HepG2 (cell line): ENCODE measurements around the gene SMURF2. TPM values are rescaled to one million over a fixed set of nuclear protein-coding genes. Genes with fewer than 3 reads are reported as not detected.

Source experiments
- ADNP ChIP-seq: sonication (generic); formaldehyde crosslinking; IDR thresholded peaks from 2 replicates; pipeline ENCODE4 v1.4.0; 2020; ENCODE audit warnings: missing genetic modification reagents
- DNMT3B ChIP-seq: conservative IDR thresholded peaks from 2 replicates; pipeline ENCODE4 v1.6.1; 2016; ENCODE audit warnings: missing biosample characterization, control low read depth
- GABPB1 ChIP-seq: IDR thresholded peaks from 2 replicates; pipeline ENCODE4 v1.6.1; 2016; ENCODE audit warnings: mild to moderate bottlenecking, missing genetic modification reagents, moderate library complexity, missing compliant biosample characterization
- GATA4 ChIP-seq: sonication (generic); IDR thresholded peaks from 2 replicates; pipeline ENCODE4 v1.6.1; 2016; ENCODE audit warnings: antibody characterized with exemption, low read depth, borderline replicate concordance
- GLMP ChIP-seq: sonication (generic); formaldehyde crosslinking; IDR thresholded peaks from 2 replicates; pipeline ENCODE4 v1.9.0; 2021; ENCODE audit warnings: missing genetic modification reagents, mild to moderate bottlenecking, borderline replicate concordance
- HOXA5 ChIP-seq: sonication (generic); formaldehyde crosslinking; IDR thresholded peaks from 2 replicates; pipeline ENCODE4 v1.4.0; 2020; ENCODE audit warnings: missing genetic modification reagents
- IRF1 ChIP-seq: sonication (generic); formaldehyde crosslinking; IDR thresholded peaks from 2 replicates; pipeline ENCODE4 v1.4.0; 2020; ENCODE audit warnings: low read depth, mild to moderate bottlenecking, missing genetic modification reagents
- KAT8 ChIP-seq: IDR thresholded peaks from 2 replicates; pipeline ENCODE4 v1.6.1; 2016; ENCODE audit warnings: missing genetic modification reagents, missing compliant biosample characterization
- NFIC ChIP-seq: IDR thresholded peaks from 2 replicates; pipeline ENCODE4 v1.6.1; 2012; ENCODE audit warnings: mild to moderate bottlenecking, low read length, inconsistent platforms
- PHF8 ChIP-seq: sonication (generic); formaldehyde crosslinking; IDR thresholded peaks from 2 replicates; pipeline ENCODE4 v1.5.0; 2020; ENCODE audit warnings: missing genetic modification reagents
- REL ChIP-seq: sonication (generic); formaldehyde crosslinking; conservative IDR thresholded peaks from 2 replicates; pipeline ENCODE4 v1.8.0; 2022; ENCODE audit warnings: mild to moderate bottlenecking, missing genetic modification reagents, moderate library complexity
- RXRA ChIP-seq: sonication (generic); formaldehyde crosslinking; IDR thresholded peaks from 2 replicates; pipeline ENCODE4 v1.5.1; 2020; ENCODE audit warnings: missing genetic modification reagents
- SRSF9 ChIP-seq: fragments of 200-400 bp; formaldehyde crosslinking; IDR thresholded peaks from 2 replicates; pipeline ENCODE4 v1.6.1; 2018; ENCODE audit warnings: borderline replicate concordance, mild to moderate bottlenecking, low read depth, low read length; ENCODE audit not compliant: insufficient read depth, poor library complexity, severe bottlenecking
- THYN1 ChIP-seq: sonication (generic); formaldehyde crosslinking; IDR thresholded peaks from 2 replicates; pipeline ENCODE4 v1.8.1; 2023; ENCODE audit warnings: low read depth, mild to moderate bottlenecking, moderate library complexity, missing genetic modification reagents, borderline replicate concordance
- TRIM22 ChIP-seq: fragments of 450-650 bp; IDR thresholded peaks from 2 replicates; pipeline ENCODE4 v1.6.1; 2017
- YY1 ChIP-seq: IDR thresholded peaks from 2 replicates; pipeline ENCODE4 v1.6.1; 2011; ENCODE audit warnings: low read length, low read depth, moderate library complexity, mild to moderate bottlenecking; ENCODE audit not compliant: insufficient read depth, insufficient replicate concordance
- ZHX1 ChIP-seq: sonication (generic); formaldehyde crosslinking; IDR thresholded peaks from 2 replicates; pipeline ENCODE4 v1.8.1; 2022; ENCODE audit warnings: low read depth, mild to moderate bottlenecking, missing genetic modification reagents
- ZNF12 ChIP-seq: sonication (generic); formaldehyde crosslinking; IDR thresholded peaks from 2 replicates; pipeline ENCODE4 v1.5.0; 2020; ENCODE audit warnings: missing genetic modification reagents
- ZNF34 ChIP-seq: sonication (generic); formaldehyde crosslinking; IDR thresholded peaks from 2 replicates; pipeline ENCODE4 v1.4.0; 2020; ENCODE audit warnings: mild to moderate bottlenecking, missing genetic modification reagents, borderline replicate concordance
- ZNF501 ChIP-seq: sonication (generic); formaldehyde crosslinking; IDR thresholded peaks from 2 replicates; pipeline ENCODE4 v1.5.1; 2020; ENCODE audit warnings: mild to moderate bottlenecking, moderate library complexity, missing genetic modification reagents
- ZNF580 ChIP-seq: IDR thresholded peaks from 2 replicates; pipeline ENCODE4 v1.6.1; 2016; ENCODE audit warnings: low read depth, borderline replicate concordance
- ZNF605 ChIP-seq: sonication (generic); formaldehyde crosslinking; IDR thresholded peaks from 2 replicates; pipeline ENCODE4 v1.8.0; 2022; ENCODE audit warnings: mild to moderate bottlenecking, missing genetic modification reagents
- ZNF782 ChIP-seq: sonication (generic); formaldehyde crosslinking; IDR thresholded peaks from 2 replicates; pipeline ENCODE4 v1.4.0; 2020; ENCODE audit warnings: missing genetic modification reagents, mild to moderate bottlenecking, borderline replicate concordance
- ZNF891 ChIP-seq: sonication (generic); formaldehyde crosslinking; IDR thresholded peaks from 2 replicates; pipeline ENCODE4 v1.5.0; 2020; ENCODE audit warnings: mild to moderate bottlenecking, missing genetic modification reagents
- polyA plus RNA-seq, 8 experiments: library from polyadenylated mRNA; depleted of rRNA in 3 of 8; stranded (reverse) in 7 of 8; unstranded in 1 of 8; fragments of >200 nt; fragmentation: Illumina TruSeq in 4 of 8; extraction: Trizol in 4 of 8; gene quantifications; 2 replicates each; pipeline versions ENCODE4 v1.2.1 to v1.2.3, GENCODE V29; 2011 to 2016; ENCODE audit warnings: low read depth in 4 of 8, missing spikeins in 1 of 8, mixed read lengths in 1 of 8; ENCODE audit not compliant: insufficient read depth in 1 of 8
- total RNA-seq, 5 experiments: library from RNA; depleted of rRNA; stranded (reverse); fragments of >200 nt; fragmentation: Illumina TruSeq; extraction: Trizol; gene quantifications; 2 replicates each; pipeline ENCODE4 v1.2.3, GENCODE V29; 2016; ENCODE audit warnings: low read depth in 1 of 5

The SMURF2 gene
- total and polyA plus RNA-seq, 2 of the 13 experiments (the other 11 are each of a cell fraction or from before 2014, with no cell fraction given): 14.9 to 24.3 TPM

GRCh38 chr17:64661976-64662773 is at the start of gene SMURF2 (continued):
- TF ChIP-seq RXRA (CRISPR knock-in tag) (peak; percentile 47), ZNF605 (CRISPR knock-in tag) (peak; percentile 85), ZNF12 (CRISPR knock-in tag) (no peak), KAT8 (CRISPR knock-in tag) (peak; percentile 17; the same call in 1 of the 2 replicates), YY1 (peak; percentile 76), ZNF580 (CRISPR knock-in tag) (peak; percentile 53; the same call in 1 of the 2 replicates), PHF8 (CRISPR knock-in tag) (peak; percentile 93), GABPB1 (CRISPR knock-in tag) (peak; percentile 56; the same call in 1 of the 2 replicates), HOXA5 (CRISPR knock-in tag) (0 out of 2 replicates have a peak, but pooled peaks have one; percentile 31), THYN1 (no peak), IRF1 (CRISPR knock-in tag) (no peak), NFIC (no peak), DNMT3B (CRISPR knock-in tag) (no peak), ZHX1 (no peak), ZNF782 (no peak), GLMP (CRISPR knock-in tag) (no peak), ADNP (CRISPR knock-in tag) (no peak), GATA4 (0 out of 2 replicates have a peak, but pooled peaks have one; percentile 39), ZNF34 (CRISPR knock-in tag) (no peak), SRSF9 (no peak), ZNF891 (CRISPR knock-in tag) (peak; percentile 86; the same call in 1 of the 2 replicates), ZNF501 (peak; percentile 21; the same call in 1 of the 2 replicates), REL (CRISPR knock-in tag) (no peak), TRIM22 (no peak)
